CD4-positive, alpha-beta T cell (primary cell): ENCODE data around the gene ACER1. TPM values are rescaled to one million over a fixed set of nuclear protein-coding genes. Genes with fewer than 3 reads are reported as not detected.

ENCODE experiments used
- ATAC-seq: fragments of 200-7000 bp; cut with Tn5 transposase; one replicate; pipeline ENCODE4 v1.10.0; 2022; ENCODE audit warnings: mild to moderate bottlenecking; ENCODE audit not compliant: poor library complexity
- CTCF ChIA-PET: fragments of 350-600 bp; sonication (Branson Sonifier 250); formaldehyde crosslinking; loops from one replicate; lab custom pipeline; 2021; ENCODE audit warnings: antibody characterized with exemption, inconsistent platforms; lab: Charles Lee
- POLR2A ChIA-PET: fragments of 350-600 bp; sonication (Branson Sonifier 250); formaldehyde crosslinking; loops from one replicate; lab custom pipeline; 2021; ENCODE audit warnings: antibody characterized with exemption, inconsistent platforms; lab: Charles Lee
- DNase-seq, 14 experiments: peaks; one replicate each; pipeline ENCODE4 v3.0.0-alpha.2; 2013 to 2020; ENCODE audit warnings: mixed read lengths in 2 of 14
- H3K27ac ChIP-seq, 2 donors: one replicate each; pipeline versions ENCODE4 v1.5.1 to v1.7.0; 2013; ENCODE audit warnings: low read length in 2 of 2, low read depth in 1 of 2, mild to moderate bottlenecking in 1 of 2
- H3K27me3 ChIP-seq, 2 experiments: 1 replicate in 1 of 2; 2 replicates in 1 of 2; pipeline versions ENCODE4 v1.6.1 to v1.7.0; 2013; ENCODE audit warnings: low read length in 2 of 2, control low read depth in 1 of 2, mild to moderate bottlenecking in 1 of 2, moderate library complexity in 1 of 2; ENCODE audit not compliant: insufficient read depth in 2 of 2, control insufficient read depth in 1 of 2
- H3K36me3 ChIP-seq: one replicate; pipeline ENCODE4 v1.6.1; 2013; ENCODE audit warnings: low read length, control low read depth; ENCODE audit not compliant: insufficient read depth
- H3K4me1 ChIP-seq: one replicate; pipeline ENCODE4 v1.6.1; 2013; ENCODE audit warnings: low read length, control low read depth; ENCODE audit not compliant: insufficient read depth
- H3K4me3 ChIP-seq: one replicate; pipeline ENCODE4 v1.5.1; 2013; ENCODE audit warnings: mild to moderate bottlenecking, low read length, moderate library complexity
- H3K9me3 ChIP-seq, 2 experiments: 1 replicate in 1 of 2; 2 replicates in 1 of 2; pipeline versions ENCODE4 v1.6.1 to v1.7.0; 2013; ENCODE audit warnings: low read length in 2 of 2, mild to moderate bottlenecking in 2 of 2, control low read depth in 1 of 2, moderate library complexity in 1 of 2; ENCODE audit not compliant: control insufficient read depth in 1 of 2, insufficient read depth in 1 of 2
- H3K27ac Mint-ChIP-seq: one replicate; pipeline ENCODE4 v1.8.0; 2020; ENCODE audit warnings: mixed read lengths
- H3K27me3 Mint-ChIP-seq: one replicate; pipeline ENCODE4 v1.8.0; 2021; ENCODE audit warnings: mixed read lengths
- H3K36me3 Mint-ChIP-seq: one replicate; pipeline ENCODE4 v1.8.0; 2021; ENCODE audit warnings: low read depth, mixed read lengths
- H3K4me1 Mint-ChIP-seq: one replicate; pipeline ENCODE4 v1.8.0; 2021; ENCODE audit warnings: low read depth, mixed read lengths
- H3K4me3 Mint-ChIP-seq: one replicate; pipeline ENCODE4 v1.8.0; 2020; ENCODE audit warnings: mild to moderate bottlenecking, mixed read lengths
- H3K9me3 Mint-ChIP-seq: one replicate; pipeline ENCODE4 v1.8.0; 2020; ENCODE audit warnings: mixed read lengths
- intact Hi-C, 2 experiments: fragments of 100-400 bp; cut with DNase I in 1 of 2; cut with micrococcal nuclease in 1 of 2; formaldehyde crosslinking; loops; one replicate each; pipeline versions ENCODE4 v1.15.1 to v1.9.0; 2023 to 2025; cut with DNase I, micrococcal nuclease
- total RNA-seq, 174 experiments: library from RNA in 2 of 174; stranded (reverse) in 2 of 174; gene quantifications; one replicate each; pipeline ENCODE4 v1.2.3 and lab custom pipeline; 2021 to 2026
- TF ChIP-seq, protein P1 (sequence below): fragments of 200-600 bp; IDR thresholded peaks from one replicate; pipeline ENCODE4 v1.8.0; 2022; ENCODE audit warnings: antibody characterized with exemption, mild to moderate bottlenecking

Gene ACER1
- total RNA-seq, 2 experiments from 2014 or later: 2.7 to 3.1 TPM

DNA sequence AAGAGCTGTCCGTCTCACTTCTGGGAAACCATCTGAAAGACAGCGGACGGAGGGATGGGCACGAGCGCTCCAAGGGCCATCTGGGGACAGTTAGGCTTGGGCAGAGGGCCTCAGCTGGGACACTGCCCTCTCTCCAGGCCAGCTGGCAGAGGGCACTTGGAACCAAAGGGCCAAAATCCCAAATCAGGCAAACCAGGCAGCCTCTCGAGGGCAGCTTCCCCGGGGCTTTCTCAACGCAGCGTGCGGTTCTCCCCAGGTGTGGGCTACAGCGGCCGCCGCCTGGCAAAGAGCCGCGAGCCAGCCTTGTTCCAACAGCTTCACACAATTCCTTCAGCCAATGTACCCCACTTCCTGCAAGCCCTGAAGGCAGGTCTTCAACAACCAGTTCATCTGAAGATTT, 58.7 kb downstream of the ACER1 start:
- Mint-ChIP-seq H3K36me3 (peaks cover 23% of the 10 kb centered on the region), H3K4me1 (peaks cover 68% of the 10 kb centered on the region), H3K9me3 (no peaks in the 10 kb centered on the region), H3K27ac (no peak overlapping the region), H3K27me3 (no peaks in the 10 kb centered on the region), H3K4me3 (no peak overlapping the region)
- Histone ChIP-seq H3K4me1 (peaks cover 56% of the 10 kb centered on the region), H3K27me3 (no peaks in the 10 kb centered on the region), H3K36me3 (peaks cover 8% of the 10 kb centered on the region), H3K4me3 (no peak overlapping the region), H3K27ac (no peak overlapping the region), H3K9me3 (no peaks in the 10 kb centered on the region)
- TF ChIP-seq, protein P1, sequence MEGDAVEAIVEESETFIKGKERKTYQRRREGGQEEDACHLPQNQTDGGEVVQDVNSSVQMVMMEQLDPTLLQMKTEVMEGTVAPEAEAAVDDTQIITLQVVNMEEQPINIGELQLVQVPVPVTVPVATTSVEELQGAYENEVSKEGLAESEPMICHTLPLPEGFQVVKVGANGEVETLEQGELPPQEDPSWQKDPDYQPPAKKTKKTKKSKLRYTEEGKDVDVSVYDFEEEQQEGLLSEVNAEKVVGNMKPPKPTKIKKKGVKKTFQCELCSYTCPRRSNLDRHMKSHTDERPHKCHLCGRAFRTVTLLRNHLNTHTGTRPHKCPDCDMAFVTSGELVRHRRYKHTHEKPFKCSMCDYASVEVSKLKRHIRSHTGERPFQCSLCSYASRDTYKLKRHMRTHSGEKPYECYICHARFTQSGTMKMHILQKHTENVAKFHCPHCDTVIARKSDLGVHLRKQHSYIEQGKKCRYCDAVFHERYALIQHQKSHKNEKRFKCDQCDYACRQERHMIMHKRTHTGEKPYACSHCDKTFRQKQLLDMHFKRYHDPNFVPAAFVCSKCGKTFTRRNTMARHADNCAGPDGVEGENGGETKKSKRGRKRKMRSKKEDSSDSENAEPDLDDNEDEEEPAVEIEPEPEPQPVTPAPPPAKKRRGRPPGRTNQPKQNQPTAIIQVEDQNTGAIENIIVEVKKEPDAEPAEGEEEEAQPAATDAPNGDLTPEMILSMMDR: no peak
- DNase-seq (no peak), ATAC-seq (no peak)
- intact Hi-C loops: no loop called here
- CTCF ChIA-PET: no interaction called here
- POLR2A ChIA-PET: no interaction called here

DNA sequence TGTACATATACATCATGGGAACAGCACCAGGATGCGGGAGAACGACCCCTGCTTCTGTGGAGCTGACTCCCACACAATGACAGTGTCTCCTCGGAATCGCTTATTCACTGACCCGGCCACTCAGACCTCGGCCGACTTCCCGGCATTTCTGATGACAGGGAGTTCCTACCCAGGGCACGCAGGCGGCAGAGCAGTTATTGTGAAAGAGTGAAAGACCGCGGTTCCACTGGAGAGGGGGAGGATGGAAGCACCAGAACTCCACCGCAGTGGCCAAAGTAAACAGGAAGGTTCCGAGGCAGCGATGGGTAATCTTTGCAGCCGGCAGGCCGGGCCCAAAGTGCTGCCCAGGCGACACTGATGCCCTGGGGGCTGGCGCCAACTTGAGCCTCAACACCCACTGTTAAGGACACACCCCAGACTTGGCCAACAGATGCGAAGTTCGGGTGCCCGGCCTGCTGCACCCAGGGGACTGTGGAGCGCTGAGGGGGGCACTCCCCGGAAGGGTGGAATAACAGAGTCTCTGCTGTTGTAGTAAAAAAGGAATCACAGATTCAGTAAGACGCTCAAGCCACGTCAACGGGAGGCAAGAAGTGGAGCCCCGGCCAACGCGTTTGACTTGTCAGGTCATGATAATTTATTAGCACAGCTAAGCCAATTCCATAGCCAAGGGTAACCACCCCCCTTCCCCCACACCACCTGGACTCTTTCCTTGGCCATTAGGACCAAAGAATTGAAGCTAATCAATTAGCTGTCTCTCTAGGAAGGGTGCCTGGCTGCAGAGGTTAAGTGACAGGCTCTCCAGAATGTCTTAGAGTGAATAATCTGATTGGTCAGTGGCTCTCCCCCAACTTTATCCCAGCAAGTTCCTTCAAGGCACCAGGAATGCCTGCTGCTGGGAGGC, 59.5 kb downstream of the ACER1 start:
- Histone ChIP-seq H3K36me3 (peaks cover 16% of the 10 kb centered on the region), H3K27ac (no peak overlapping the region), H3K4me1 (peaks cover 52% of the 10 kb centered on the region), H3K27me3 (no peaks in the 10 kb centered on the region), H3K9me3 (no peaks in the 10 kb centered on the region), H3K4me3 (no peak overlapping the region)
- H3K36me3 Mint-ChIP-seq: peaks cover 30% of the 10 kb centered on the region
- peak in 2 of 14 experiments; percentile 45 to 58 for DNase-seq
- no peak overlapping the region for H3K4me3 Mint-ChIP-seq
- no peak for ATAC-seq
- ChIA-PET CTCF (no interaction called here), POLR2A (no interaction called here)
- TF ChIP-seq, protein P1: no peak
- H3K27me3 Mint-ChIP-seq: no peaks in the 10 kb centered on the region
- no peaks in the 10 kb centered on the region for H3K9me3 Mint-ChIP-seq
- H3K4me1 Mint-ChIP-seq: peaks cover 65% of the 10 kb centered on the region
- H3K27ac Mint-ChIP-seq: no peak overlapping the region
- intact Hi-C loops: no loop called here

DNA sequence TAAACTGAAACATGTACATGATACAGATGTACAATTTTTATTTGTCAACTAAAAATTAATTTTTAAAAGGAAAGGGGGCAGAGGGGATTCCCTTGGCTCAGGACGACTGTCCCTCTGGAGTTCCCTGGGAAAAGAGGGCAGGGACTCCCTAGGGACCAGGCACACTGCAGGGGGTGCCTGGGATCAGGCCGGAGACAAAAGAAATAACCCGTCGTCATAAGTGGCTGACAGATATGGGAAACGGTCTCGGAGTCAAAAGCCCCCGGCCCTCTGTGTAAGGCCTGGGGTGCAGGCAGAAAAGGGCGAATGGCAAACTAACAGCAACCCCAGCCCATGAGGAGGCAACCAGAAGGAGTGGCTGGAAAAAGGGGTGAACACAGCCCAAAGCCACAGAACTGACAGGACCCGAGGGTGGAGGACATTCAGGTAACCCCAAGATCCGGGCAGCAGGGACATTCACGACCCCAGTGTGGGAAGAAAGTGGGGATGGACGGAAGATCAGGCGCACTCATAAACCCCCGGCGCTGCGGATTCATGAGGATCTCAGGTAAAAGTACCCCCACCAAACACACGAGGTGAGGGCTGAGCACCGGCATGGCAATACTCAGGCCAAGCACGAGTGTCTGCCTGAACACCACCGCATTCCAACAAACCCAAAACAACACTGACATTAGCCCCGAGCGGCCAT, 60.4 kb downstream of the ACER1 start:
- POLR2A ChIA-PET: no interaction called here
- Mint-ChIP-seq H3K4me3 (no peak overlapping the region), H3K4me1 (peaks cover 61% of the 10 kb centered on the region), H3K9me3 (no peaks in the 10 kb centered on the region), H3K36me3 (peaks cover 39% of the 10 kb centered on the region), H3K27ac (no peak overlapping the region), H3K27me3 (no peaks in the 10 kb centered on the region)
- CTCF ChIA-PET: no interaction called here
- no peak for ATAC-seq
- Histone ChIP-seq H3K36me3 (peaks cover 24% of the 10 kb centered on the region), H3K27ac (no peak overlapping the region), H3K4me1 (peaks cover 43% of the 10 kb centered on the region), H3K27me3 (no peaks in the 10 kb centered on the region), H3K4me3 (no peak overlapping the region), H3K9me3 (no peaks in the 10 kb centered on the region)
- no peak for DNase-seq
- TF ChIP-seq, protein P1: no peak
- intact Hi-C loops: no loop called here
